OCI-M2 (cell line): ENCODE results near the gene KLB.

Source experiments
- DNase-seq: peaks from one replicate; lab custom pipeline; 2025; ENCODE audit not compliant: unreplicated experiment; lab: John Stamatoyannopoulos, UW

Gene KLB

DNA sequence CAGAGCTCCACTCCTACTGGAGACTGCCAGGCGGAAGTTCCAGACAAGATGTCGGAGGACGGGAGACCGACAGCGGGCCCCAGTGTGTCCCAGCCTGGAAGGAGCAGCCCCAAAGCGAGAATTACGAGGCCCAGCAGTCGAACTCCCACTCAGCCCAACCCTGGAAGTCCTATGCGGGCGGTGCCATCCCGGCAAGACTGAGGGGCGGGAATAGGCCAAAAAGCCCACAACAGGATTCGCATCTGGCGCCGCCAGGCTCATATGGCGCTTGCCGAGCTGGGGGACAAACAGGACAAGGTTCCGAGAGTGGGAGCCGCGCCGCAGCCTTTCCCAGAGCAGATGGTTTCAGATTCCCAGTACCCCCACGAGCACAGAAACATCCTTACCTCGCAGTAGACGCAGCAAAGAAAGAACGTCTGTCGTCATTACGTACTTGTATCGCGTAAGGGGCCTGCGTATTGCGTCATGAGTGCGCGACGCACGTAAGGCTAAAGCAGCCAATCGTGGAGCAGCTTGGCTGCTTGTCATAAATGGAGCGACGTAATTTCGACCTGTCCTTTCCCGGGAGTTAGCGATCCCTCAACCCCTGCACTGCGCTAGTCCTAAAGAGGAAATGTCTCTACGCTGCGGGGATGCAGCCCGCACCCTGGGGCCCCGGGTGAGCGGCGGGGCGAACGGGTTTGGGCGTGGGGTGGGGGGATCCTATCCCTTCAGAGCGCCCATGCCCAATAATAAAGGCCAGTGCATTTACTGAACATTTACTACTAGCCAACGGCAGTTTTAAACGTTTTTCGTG is 52.0 kb downstream of the KLB start, which contains the start of the genes LIAS and RPL9:
Gene LIAS (plus strand): TSS at position 552 of the 796 bp plus-strand sequence. CDS start 62 bp downstream, at position 614.
Gene RPL9 (minus strand): TSS at position 418 of the 796 bp plus-strand sequence. CDS start 483 bp downstream, outside the sequence.
- peak; percentile 88 for DNase-seq

DNA sequence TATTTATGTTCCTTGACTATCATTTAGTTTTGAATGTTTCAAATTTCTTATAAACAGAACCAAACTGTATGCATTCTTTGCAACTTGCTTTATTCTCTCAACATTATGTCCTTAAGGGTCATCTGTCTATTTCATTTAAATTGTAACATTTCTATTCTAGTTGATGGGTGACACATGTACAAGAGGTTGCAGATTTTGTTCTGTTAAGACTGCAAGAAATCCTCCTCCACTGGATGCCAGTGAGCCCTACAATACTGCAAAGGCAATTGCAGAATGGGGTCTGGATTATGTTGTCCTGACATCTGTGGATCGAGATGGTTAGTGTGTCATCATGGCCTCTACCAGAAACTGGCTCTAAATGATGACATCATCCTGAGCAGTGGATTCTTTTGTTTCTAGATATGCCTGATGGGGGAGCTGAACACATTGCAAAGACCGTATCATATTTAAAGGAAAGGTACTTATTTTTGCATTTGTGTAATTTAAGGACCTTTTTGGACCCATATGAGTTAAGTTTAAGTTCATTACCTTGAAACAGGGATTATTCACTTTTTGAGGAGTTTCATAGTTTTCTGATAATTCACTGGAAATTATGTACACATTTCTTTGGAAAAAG is 58.3 kb downstream of the KLB start:
- no peak for DNase-seq

GRCh38 chr4:39466747-39467146 is 60.0 kb downstream of the KLB start:
- no peak for DNase-seq

GRCh38 chr4:39467464-39467863 is 60.7 kb downstream of the KLB start:
- no peak for DNase-seq

DNA sequence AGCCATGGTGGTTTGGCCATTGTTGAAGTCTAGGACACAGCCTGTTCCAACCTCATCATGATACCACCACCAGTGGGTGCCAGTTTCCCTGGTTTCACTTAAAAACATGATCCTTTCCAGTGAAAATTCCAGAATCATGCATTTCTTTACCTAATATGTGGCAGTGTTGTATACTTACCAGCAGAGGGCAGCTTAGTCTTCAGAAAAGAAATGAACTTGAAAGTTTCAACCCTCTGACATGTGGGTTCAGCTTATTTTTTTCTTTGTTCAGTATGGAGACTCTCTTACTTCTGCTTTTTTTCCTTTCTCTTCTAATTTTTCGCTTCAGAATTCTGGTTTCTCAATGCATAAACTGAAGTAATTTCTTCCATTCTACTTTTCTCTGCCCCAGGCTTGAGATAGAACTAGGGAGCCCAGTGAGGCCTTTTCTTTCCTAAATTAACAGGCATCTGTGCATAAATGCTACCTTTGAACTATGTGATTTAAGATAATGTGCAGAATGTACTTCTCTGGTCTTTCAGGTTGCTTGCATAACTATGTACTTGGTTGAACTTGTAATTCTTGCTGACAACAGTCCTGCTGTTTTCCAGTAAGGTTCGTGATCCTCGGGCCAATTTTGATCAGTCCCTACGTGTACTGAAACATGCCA is 62.8 kb downstream of the KLB start:
- peak; percentile 20 for DNase-seq

GRCh38 chr4:39470402-39470801 is 63.7 kb downstream of the KLB start:
- no peak for DNase-seq

GRCh38 chr4:39472396-39472795 is 65.7 kb downstream of the KLB start:
- DNase-seq: no peak

- no peak for DNase-seq
Measured at GRCh38 chr4:39476187-39476895, 69.6 kb downstream of the KLB start.

GRCh38 chr4:39480251-39480650 is 73.5 kb downstream of the KLB start:
- DNase-seq: no peak

GRCh38 chr4:39480902-39481695 is 74.4 kb downstream of the KLB start:
- no peak for DNase-seq

- DNase-seq: no peak
Measured at GRCh38 chr4:39484582-39485272, 78.0 kb downstream of the KLB start.

- no peak for DNase-seq
Measured at GRCh38 chr4:39486221-39486804, 79.6 kb downstream of the KLB start.

DNA sequence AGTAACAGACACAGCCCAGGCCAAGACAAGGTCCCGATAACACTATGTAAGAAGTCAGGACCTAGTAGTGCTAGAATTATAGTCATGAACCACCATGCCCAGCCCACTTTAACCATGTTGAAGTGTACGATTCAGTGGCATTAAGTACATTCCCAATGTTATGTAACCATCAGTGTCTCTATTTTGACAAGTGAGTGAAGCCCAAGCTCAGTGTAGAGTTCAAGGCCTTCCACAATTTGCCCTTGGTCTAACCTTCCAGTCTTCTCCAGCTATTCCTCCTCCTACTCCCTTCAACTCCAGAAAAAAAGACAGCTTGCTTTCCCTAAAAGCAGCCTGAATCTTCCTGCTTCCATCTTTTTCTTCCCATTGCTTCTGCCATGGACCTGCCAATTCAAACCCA is 83.6 kb downstream of the KLB start:
- DNase-seq: no peak

DNA sequence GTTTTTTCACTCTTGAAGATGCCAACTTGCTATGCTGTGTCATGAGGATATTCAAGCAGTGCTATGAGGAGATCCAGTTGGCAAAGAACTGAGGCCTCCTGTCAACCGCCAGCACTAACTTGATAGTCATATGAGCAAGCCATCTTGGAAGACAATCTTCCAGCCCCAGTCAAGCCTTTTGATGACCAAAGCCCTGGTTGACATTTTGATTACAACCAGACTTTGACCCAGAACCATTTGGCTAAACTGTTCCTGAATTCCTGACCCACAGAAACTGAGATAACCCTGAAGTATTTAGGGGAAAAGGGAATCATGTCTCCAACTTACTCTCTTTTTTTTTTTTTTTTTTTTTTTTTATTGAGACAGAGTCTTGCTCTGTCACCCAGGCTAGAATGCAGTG is 87.6 kb downstream of the KLB start:
- DNase-seq: no peak

DNA sequence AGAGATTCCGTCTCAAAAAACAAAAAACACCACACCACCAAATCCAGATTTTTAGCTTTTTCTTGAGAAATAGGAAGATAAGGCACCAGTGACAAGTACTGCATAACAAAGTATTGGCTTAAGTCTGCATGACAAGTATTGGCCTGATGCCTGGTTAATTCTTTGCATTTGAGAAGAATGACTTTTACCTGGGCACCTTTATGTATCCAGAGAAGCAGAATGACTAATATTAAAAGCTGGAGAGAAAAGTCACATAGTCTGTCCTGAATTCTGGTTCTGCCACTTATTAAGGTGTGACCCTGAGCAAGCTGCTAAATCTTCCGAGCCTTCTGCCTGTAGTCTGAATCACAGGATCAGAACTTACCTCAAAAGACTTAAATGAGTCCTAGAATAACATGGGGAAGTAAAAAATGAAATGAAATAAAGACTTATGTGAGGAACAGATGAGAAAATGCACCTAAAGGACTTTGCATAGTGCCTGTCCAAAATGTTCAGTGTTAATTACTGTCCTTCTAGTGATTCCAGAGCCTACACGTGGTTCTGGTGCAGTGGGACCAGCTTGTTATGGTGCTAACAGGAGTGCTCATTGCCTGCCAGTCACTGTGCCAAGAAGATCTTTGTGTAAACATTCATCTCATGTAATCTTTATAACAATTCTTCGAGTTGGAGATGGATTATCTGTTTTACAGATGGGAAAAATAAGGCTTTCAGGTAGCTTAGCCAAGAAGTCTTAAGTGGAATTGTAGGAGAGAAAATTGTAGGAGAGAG is 88.9 kb downstream of the KLB start:
- no peak for DNase-seq

GRCh38 chr4:39497909-39498726 is 91.4 kb downstream of the KLB start:
- no peak for DNase-seq

DNA sequence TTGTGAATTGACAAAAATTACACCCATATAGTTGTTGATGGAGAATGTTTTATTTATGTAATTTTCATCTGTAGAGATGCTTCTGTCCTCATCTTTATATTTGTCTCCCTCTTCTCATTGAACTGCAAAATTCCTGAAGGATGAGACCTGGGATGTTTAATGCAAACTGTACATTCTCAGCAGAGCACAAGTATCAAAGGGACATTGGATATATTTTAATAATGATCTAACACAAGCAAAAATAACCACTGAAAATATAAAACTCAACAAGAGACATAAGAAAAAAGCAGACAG is 91.9 kb downstream of the KLB start:
- DNase-seq: no peak
